Pulmonary artery endothelial cell (primary cell): ENCODE measurements around the gene MYH15. TPM values are rescaled to one million over a fixed set of nuclear protein-coding genes. Genes with fewer than 3 reads are reported as not detected.

ENCODE experiments used
- DNase-seq: peaks from one replicate; pipeline ENCODE4 v3.0.0-alpha.2; 2011; ENCODE audit warnings: low read depth, low spot score
- total RNA-seq: library from RNA; depleted of rRNA; stranded (reverse); fragments of >200 nt; gene quantifications from 2 replicates; pipeline ENCODE4 v1.2.3, GENCODE V29; 2014

Gene MYH15
- total RNA-seq, 1 donor from 2014 or later: 0.26 TPM

DNA sequence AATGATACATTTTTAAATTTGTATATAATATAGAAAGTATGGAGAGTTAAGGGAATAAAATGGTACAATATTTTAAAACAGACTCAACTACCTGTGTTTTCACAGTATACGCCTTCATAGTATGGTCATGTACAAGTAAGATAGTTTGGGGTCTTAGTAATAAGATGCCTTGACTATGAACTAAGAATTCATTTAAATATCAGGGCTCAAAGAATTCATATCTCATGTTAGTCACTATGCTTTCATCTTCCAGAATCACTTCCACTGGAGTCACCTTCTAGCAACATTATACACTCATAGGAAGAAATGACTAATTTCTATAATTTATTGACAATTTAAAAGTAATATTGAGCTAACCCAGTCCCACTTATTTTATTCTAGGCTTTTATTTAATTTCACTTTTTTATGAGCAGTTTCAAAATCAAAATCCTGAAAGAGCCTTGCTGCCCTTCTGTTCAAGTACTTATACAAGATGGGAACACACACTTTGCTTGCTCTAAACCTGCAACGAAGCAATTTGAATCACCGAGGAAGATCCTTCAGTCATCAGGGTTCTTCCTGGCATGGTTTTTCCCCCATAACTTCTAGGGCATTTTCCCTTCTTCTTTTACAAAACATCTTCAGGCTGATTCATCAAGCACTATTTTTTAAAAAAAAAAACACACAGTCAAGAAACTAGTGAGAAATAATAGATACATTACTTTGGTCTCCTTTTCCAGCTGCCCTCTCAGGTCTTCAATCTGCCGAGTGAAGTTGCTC, 94.1 kb downstream of the MYH15 start:
- no peak for DNase-seq

- no peak for DNase-seq
These were observed 94.7 kb downstream of the MYH15 start for GRCh38 chr3:108415661-108416060.

DNA sequence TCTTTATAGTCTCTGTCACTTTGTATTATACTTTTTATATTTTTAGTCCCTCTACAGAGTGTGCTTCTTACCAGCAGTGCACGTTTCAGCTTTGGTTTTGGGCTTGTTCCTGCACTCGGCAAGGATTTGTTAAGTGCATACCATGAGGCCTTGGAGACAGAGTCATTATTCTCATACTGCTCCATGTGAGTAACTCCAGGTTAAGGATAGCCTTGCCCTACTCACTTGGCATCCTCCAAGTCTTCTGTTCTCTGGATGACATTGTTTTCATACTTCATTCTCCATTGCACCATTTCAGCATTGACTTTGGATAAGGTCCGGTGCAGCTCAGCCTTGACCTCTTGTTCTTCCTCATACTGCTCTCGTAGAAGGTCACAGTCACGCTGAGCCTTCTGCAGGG, 96.4 kb downstream of the MYH15 start:
- DNase-seq: no peak

DNA sequence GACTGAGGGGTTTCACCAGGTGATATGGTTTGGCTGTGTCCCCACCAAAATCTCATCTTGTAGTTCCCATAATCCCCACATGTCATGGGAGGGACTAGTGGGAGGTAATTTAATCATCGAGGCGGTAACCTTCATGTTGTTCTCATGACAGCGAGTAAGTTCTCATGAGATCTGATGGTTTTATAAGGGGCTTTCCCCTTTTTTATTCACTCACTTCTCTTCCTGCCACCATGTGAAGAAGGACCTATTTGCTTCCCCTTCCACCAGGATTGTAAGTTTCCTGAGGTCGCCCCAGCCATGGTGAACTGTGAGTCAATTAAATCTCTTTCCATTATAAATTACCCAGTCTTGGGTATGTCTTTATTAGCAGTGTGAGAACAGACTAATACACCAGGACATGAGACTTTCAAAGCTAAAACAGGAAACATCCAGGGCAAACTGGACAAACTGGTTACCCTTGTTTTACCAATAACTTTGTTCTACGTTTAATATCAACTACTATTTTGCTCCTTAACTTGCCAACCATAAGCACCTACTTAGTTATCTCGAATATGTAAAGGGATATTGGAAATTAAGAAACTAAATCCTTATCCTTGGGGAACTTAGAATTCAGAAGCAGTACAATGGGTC, 98.2 kb downstream of the MYH15 start:
- DNase-seq: no peak

DNA sequence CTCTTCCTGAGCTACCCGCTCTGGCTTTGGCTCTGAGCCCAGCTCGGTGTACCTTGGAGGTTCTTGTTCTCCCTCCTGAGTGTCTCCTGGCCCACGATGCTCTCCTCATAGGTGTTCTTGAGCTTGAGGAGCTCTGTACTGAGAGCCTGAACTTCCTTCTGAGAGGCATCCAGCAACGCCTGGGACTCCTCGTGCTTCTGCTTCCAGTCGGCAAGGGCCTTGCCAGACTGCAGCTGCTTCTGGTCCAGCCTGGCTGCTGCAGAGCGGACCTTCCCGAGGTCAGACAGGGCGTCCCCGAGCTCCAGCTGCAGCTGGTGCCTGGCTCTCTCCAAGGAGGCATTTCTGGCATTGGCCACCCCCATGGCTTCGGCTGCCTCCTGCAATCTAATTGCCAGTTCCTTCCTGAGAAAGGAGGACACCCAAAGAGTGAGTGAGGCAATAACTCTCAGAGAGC, 99.8 kb downstream of the MYH15 start:
- no peak for DNase-seq

- DNase-seq: no peak
These were observed 100.6 kb downstream of the MYH15 start for GRCh38 chr3:108409800-108410178.

DNA sequence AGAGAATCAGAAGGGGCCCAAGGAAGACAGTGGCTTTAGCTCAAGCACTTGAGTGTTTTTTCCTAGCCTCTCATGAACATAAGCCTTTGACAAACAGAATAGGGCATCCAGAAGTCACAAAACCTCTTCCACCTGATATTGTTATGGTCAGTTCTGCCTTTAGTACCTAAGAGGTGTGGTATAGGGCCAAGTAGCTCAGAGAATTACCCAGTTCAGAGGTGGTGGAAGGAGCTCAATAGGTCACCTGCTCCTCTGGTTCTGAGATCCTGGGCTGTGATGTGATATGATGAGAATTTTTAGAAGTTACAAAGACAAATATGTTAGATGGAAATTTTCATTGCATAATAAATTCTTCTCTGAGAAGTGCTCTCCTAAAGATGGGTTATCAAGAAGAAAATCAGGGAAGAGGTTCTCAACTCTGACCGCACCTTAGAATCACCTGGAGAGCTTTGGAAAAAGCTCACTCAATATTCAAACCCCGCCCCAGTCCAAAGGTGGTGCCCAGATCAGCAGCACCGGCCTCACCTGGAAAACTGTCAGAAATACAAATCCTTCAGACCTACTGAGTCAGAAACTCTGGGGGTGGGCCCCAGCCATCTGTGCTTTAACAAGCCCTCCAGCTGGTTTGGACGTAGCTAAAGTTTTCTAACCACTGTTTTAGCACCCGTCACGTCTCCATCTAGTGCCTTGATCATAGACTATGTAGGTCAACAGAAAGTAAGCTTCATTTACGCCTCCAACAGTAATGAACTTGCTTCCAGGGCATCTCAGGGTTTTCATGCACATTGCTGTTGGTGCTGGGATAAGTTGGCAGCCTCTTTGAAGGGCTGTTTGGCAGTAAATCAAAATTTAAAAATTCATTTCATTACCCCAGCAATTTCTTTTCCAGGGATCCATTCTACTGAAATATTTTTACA, 101.3 kb downstream of the MYH15 start:
- no peak for DNase-seq

GRCh38 chr3:108407886-108408285, 102.5 kb downstream of the MYH15 start:
- no peak for DNase-seq

GRCh38 chr3:108406661-108407206, 103.7 kb downstream of the MYH15 start:
- DNase-seq: peak; percentile 3

GRCh38 chr3:108406063-108406660, 104.2 kb downstream of the MYH15 start:
- DNase-seq: no peak

DNA sequence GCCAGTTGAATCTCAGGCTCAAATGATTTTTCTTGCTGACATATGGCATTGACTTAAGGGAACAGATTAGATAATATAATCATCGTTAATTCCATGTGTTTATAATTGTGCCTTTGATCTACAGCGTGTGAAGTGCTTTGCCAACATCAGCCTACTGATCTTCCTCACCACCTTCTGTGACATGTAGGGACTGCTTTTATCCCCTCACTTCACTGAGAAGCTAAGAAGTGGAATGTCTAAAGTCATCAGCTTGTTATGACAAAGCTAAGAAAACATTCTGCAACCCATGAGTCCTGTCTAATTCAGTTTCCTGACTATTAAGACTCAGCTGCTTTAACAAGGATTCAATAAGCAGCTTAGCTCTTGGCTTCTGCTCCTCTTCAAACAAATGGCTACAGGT, 106.0 kb downstream of the MYH15 start:
- DNase-seq: no peak

DNA sequence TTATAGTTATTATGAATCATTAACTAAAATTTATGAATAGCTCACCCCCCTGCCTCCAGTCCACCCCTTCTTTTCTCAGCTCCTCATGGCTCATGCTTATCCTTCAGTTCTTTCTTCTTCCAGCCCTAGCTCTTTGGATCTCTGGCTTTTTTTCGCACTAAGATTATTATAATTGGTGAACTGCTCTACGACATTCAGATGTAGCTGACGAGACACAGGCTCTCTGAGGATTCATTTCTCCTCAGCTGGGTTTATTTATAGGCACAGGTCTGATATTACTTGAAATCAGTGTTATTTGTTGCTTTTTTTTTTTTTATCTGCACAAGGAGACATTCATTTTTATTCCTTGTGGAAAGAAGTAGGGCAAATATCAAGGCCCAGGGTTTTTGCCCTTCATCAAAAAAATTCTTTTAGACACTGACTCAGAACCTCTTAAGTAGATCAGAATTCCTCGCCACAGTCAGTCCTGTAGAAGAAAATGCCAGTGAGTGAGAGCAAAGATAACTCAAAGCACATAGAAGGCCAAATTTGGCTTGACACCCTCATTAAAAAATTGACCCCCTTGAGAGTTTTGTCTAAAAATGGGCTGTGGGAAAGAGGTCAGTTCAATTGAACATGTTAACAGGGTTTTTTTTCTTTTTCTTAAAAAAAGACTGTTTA, 106.6 kb downstream of the MYH15 start:
- DNase-seq: no peak

- DNase-seq: no peak
These were observed 107.2 kb downstream of the MYH15 start for GRCh38 chr3:108403198-108403597.

GRCh38 chr3:108401836-108402235, 108.6 kb downstream of the MYH15 start:
- no peak for DNase-seq

GRCh38 chr3:108398510-108398909, 111.9 kb downstream of the MYH15 start:
- no peak for DNase-seq

GRCh38 chr3:108396336-108396735, 114.1 kb downstream of the MYH15 start:
- DNase-seq: no peak

- no peak for DNase-seq
These were observed 115.8 kb downstream of the MYH15 start for GRCh38 chr3:108394563-108394962.

DNA sequence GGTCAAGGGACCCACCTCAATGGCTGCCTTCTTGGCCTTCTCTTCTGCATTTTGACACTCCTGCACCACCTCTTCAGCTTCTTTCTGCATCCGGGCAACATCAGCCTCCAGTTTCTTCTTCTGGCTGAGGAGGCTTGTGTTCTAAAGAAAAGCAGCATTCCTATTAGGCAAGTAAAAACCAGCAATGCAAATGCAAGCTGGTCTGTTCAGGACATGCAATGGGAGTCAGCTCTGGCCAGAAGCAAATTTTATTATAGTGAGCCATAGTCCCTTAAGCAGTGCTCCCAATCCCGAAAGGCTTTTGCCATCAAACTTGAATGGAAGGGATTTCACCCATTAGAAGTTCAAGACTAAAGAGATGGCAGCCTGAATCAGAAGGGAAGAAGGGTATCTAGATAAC, 116.4 kb downstream of the MYH15 start:
- DNase-seq: no peak

GRCh38 chr3:108393128-108393900, 117.1 kb downstream of the MYH15 start:
- DNase-seq: no peak
